Right renal pelvis (tissue), 4 donors: Measurements from ENCODE around the gene MAN1A2. TPM values are rescaled to one million over a fixed set of nuclear protein-coding genes. Genes with fewer than 3 reads are reported as not detected.
A peak's percentile ranks its signal among the peaks of the same experiment; 100 is the strongest.
"Not testable (repeated sequence)": the region's sequence is repeated elsewhere in the genome, so short reads cannot be mapped to it uniquely, and the experiment has no call there.

ENCODE experiments used
- DNase-seq, 4 donors: peaks; one replicate each; pipeline ENCODE4 v3.0.0-alpha.2; 2013; ENCODE audit warnings: low read depth in 4 of 4, low spot score in 3 of 4, missing footprints in 1 of 4
- polyA plus RNA-seq, 4 donors: library from polyadenylated mRNA; unstranded; fragments of 120-200 nt; gene quantifications; one replicate each; pipeline ENCODE4 v1.2.1, GENCODE V29; 2013; ENCODE audit not compliant: insufficient read length in 4 of 4

The MAN1A2 gene
- 10 to 100 TPM; 43.1 to 49.7 (median 48.4) TPM for polyA plus RNA-seq

DNA sequence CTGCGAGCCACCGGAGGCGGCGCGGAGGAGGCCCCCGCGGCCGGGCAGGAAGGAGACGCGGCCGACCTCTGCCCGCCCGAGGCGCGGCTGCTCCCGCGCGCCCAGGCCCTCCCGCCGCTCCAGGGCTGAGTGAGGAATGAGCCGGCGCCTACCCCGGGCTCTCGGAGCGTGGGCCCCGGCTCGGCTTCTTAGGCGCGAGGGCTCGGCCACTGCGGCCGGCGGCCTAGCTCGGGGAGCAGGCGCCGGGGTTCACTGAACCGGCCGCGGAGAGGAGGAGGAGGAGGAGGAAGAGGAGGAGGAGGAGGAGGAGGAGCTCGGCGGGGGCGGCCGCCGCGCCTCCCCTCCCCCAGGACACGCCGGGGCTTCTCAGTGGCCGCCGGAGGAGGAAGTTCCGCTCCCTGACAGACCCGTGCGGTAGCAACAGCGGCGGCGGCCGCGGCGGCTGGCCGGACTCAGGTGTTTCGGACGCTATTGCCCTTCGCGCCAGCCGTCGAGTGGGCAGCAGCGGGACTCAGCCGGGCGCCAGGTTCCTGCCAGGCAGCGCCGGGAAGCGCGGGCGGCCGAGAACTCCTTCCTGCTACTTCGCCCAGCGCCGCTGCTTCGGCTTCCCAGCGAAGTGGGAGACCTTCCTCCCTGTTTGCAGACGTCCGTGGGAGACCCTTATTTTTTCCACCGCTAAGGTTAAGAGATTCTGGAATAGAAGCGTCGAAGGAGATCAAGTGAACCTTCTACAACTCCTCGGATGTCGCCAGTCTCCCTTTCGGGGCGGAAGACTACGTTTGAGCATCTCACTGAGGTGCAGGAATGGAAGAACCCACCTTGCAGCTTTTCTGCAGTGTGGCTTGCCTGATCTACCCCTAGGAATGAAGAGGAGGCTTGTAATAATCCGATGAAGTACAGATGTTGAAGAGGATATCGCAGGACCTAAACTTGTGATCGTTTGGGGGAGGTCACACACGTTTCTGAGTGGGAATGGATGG lies at the start of gene MAN1A2:
TSS of gene MAN1A2 (plus strand) at position 404 of the 980 bp plus-strand sequence. CDS start 735 bp downstream, outside the sequence.
- DNase-seq = peak; percentile 54 to 74 (median 66)

GRCh38 chr1:117318011-117318410 lies 49.2 kb upstream of the MAN1A2 start:
- no peak for DNase-seq

- DNase-seq = no peak
Measured at GRCh38 chr1:117318426-117318825, 48.8 kb upstream of the MAN1A2 start.

DNA sequence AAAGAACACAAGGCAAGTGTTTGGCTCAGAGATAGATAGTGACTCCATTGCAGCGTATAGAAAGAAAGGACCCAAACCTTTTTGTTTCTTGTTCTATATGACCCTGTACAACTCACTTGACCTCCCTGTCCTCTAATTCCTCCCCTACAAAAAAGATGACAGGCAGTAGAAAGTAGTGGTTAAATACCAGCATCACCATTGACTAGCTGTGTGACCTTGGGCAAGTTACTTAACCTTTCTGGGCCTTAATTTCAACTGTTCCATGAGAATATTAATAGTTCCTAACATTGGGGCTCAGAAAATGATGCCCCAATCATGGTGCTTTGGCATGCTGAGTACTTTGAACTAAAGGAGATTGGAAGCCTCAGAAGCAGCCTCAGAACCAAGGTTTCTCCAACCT lies 46.7 kb upstream of the MAN1A2 start:
- no peak for DNase-seq

DNA sequence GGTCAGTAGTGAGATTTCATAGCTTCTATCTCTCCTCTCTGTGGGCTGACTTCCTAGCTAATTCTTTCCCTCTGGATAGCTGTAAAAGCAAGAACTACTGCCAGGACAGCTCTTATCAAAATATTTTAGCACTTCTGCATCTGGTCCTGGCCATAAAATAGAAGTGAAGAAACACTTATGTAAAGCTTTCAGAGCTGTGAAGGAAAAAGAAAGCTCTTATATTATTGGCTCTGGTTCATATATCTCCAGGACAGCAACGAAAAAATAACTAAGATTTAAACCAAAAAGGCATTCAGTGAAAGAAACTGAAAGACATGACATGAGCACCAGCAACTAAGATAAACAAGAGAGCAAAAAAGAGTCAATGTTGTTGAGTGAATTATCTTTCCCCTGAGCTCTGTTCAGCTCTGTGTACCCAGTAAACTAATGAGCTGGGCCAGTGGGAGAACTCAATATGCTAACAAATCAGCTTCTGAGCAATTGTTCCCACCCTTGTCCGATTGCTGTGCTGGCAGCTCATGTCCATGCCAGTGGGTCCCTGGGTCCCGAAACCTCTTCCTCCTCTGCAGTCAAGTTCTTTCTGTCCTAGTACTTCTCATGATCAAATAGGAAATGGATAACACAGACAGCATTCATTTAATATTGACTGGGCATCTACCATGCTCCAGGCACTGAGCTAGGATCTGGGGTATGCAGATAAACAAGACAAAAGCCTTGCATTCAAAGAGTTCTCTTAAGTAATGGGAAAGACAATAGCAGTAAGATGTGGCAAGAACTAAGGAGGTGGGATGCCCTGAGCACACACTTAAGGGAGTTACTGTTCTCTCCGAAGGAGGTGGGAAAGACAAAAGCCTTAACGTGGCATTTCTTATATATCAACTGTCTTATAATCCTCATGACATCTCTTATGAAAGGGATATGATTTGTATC lies 45.3 kb upstream of the MAN1A2 start:
- DNase-seq = no peak

GRCh38 chr1:117324357-117324756 lies 42.9 kb upstream of the MAN1A2 start:
- no peak for DNase-seq

DNA sequence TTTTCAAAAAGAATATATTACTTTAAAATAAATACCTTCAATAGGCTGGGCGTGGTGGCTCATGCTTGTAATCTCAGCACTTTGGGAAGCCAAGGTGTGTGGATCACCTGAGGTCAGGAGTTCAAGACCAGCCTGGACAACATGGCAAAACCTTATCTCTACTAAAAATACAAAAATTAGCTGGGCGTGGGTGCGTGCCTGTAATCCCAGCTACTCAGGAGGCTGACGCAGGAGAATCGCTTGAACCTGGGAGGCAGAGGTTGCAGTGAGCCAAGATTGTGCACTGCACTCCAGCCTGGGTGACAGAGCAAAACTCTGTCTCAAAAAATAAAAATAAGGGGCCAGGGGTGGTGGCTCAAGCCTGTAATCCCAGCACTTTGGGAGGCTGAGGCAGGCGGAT lies 41.2 kb upstream of the MAN1A2 start:
- not testable (repeated sequence) for DNase-seq

- DNase-seq = no peak
Measured at GRCh38 chr1:117327011-117327410, 40.2 kb upstream of the MAN1A2 start.

DNA sequence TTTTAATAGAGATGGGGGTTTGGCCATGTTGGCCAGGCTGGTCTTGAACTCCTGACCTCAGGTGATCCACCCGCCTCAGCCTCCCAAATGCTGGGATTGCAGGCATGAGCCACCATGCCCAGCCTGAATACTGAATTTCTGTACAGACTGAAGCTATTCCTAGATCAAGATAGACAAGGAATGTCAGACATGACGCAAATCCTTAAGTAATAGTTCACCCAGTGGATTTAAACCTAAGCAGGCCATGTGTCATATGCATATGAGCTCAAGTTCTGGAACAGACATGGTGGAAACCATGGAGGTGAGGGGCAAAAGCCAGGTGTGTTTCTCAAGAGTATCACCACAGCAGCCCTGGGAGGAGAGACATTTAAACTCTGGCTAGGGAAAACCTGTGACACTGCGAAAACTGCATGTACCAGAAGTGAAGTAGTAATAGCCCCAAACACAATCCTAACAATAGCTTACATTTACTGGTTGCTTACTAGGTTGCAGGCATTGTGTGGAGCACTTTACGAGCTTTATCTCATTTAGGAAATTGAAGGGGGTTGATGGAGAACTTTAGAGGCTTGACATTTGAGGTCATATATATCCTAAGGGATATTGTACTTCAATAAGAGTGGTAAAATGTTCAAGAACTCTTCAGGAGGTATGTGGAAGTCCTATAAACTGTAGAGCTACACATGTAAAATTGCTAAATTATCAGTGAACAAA lies 31.7 kb upstream of the MAN1A2 start:
- DNase-seq = no peak

- no peak for DNase-seq
Measured at GRCh38 chr1:117336088-117336817, 31.0 kb upstream of the MAN1A2 start.

DNA sequence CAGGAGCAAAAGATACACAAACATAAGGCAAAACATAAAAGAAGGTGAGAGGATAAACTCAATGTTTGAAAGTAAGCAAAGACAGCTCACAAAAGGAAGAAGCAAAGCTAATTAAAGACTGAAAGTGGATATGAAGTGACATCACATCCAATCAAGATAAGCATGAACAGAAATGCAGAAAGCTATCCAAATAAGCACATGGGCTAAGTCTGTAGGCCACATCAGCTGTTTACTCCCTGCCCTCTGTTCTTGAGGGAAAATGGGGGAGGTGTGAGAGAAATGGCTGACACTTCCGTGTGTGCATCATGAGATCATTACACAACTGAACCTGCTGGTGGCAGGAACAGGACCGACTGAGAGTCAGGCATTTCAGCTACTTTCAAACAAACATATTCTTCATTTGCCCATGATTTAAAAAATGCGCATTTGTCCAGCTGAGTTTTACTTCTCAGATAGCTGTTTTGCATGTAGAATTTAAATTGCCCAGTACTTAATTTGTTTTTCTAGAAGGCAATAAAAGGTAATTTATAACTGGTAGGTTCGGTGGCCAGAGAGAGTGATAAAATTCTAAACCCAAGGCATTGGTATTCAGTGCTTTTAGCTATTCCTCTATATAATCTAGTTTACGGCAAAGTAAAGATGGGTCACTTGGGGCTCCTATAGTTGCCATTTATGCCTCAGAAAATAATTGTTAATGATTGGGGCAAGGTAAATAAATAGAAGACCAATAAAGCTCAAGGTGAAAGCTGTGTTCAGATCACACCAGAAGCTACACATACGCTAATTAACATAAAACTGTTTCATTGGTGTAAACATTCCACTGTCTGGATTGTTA lies 27.2 kb upstream of the MAN1A2 start:
- peak in 3 of 4 donors; percentile 33 to 43 (median 43) for DNase-seq

- DNase-seq = no peak
Measured at GRCh38 chr1:117341123-117341522, 26.1 kb upstream of the MAN1A2 start.

GRCh38 chr1:117342397-117342796 lies 24.9 kb upstream of the MAN1A2 start:
- DNase-seq = no peak

- no peak for DNase-seq
Measured at GRCh38 chr1:117346206-117346928, 20.9 kb upstream of the MAN1A2 start.

- no peak for DNase-seq
Measured at GRCh38 chr1:117347907-117348306, 19.3 kb upstream of the MAN1A2 start.

DNA sequence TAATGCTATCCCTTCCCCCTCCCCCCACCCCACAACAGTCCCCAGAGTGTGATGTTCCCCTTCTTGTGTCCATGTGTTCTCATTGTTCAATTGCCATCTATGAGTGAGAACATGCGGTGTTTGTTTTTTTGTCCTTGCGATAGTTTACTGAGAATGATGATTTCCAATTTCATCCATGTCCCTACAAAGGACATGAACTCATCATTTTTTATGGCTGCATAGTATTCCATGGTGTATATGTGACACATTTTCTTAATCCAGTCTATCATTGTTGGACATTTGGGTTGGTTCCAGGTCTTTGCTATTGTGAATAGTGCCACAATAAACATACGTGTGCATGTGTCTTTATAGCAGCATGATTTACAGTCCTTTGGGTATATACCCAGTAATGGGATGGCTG lies 14.6 kb upstream of the MAN1A2 start:
- DNase-seq = not testable (repeated sequence)

DNA sequence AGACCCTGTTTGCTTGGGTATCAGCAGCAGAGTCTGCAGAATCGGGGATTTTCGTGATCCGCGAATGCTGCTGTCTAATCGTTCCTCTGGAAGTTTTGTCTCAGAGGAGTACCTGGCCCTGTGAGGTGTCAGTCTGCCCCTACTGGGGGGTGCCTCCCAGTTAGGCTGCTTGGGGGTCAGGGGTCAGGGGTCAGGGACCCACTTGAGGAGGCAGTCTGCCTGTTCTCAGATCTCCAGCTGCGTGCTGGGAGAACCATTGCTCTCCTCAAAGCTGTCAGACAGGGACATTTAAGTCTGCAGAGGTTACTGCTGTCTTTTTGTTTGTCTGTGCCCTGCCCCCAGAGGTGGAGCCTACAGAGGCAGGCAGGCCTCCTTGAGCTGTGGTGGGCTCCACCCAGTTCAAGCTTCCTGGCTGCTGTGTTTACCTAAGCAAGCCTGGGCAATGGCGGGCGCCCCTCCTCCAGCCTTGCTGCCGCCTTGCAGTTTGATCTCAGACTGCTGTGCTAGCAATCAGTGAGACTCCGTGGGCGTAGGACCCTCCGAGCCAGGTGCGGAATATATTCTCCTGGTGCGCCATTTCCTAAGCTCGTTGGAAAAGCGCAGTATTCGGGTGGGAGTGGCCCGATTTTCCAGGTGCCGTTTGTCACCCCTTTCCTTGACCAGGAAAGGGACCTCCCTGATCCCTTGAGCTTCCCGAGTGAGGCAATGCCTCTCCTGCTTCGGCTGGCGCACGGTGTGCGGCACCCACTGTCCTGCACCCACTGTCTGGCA lies 9.2 kb upstream of the MAN1A2 start:
- DNase-seq = not testable (repeated sequence)

DNA sequence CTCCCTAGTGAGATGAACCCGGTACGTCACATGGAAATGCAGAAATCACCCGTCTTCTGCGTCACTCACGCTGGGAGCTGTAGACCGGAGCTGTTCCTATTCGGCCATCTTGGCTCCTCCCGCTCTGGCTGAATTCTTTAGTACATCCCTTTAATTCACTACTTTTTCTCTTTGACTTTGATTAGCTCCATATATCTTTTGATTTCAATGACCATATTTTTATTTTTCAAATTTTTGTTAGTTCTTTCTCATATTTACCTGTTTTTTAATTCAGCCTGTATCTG lies 8.7 kb upstream of the MAN1A2 start:
- DNase-seq = not testable (repeated sequence)
